Neural cell (in vitro differentiated cells): ENCODE results near the gene INHA. TPM values are rescaled to one million over a fixed set of nuclear protein-coding genes. Genes with fewer than 3 reads are reported as not detected.

Experiments used
- H2AFZ ChIP-seq: fragments of 200-600, 300-800 bp; sonication (generic), shearing (Covaris generic); 2 replicates; pipeline ENCODE4 v1.6.0; 2014; ENCODE audit warnings: low read depth, mild to moderate bottlenecking, antibody characterized with exemption, low read length, moderate library complexity
- H3F3A ChIP-seq: fragments of 200-600 bp; shearing (Covaris generic); 2 replicates; pipeline ENCODE4 v1.6.1; 2016; ENCODE audit warnings: mild to moderate bottlenecking, moderate library complexity, mixed read lengths, antibody characterized with exemption, low read length; ENCODE audit not compliant: insufficient read depth, poor library complexity, severe bottlenecking
- H3K27ac ChIP-seq: fragments of 200-600, 300-800 bp; sonication (generic), shearing (Covaris generic); 2 replicates; pipeline ENCODE4 v1.5.1; 2014; ENCODE audit warnings: mild to moderate bottlenecking, low read length, moderate library complexity
- H3K27me3 ChIP-seq: fragments of 300-800, 200-600 bp; sonication (generic), shearing (Covaris generic); 2 replicates; pipeline ENCODE4 v1.6.0; 2014; ENCODE audit warnings: mild to moderate bottlenecking, low read depth, low read length, moderate library complexity; ENCODE audit not compliant: insufficient read depth
- H3K36me3 ChIP-seq: fragments of 300-800, 200-600 bp; sonication (generic), shearing (Covaris generic); 2 replicates; pipeline ENCODE4 v1.5.1; 2014; ENCODE audit warnings: mild to moderate bottlenecking, antibody characterized with exemption, low read length, moderate library complexity; ENCODE audit not compliant: insufficient read depth
- H3K4me2 ChIP-seq: fragments of 300-800, 200-600 bp; sonication (generic), shearing (Covaris generic); 2 replicates; pipeline ENCODE4 v1.6.0; 2014; ENCODE audit warnings: mild to moderate bottlenecking, low read length
- H3K4me3 ChIP-seq: fragments of 300-800, 200-600 bp; sonication (generic), shearing (Covaris generic); 2 replicates; pipeline ENCODE4 v1.5.1; 2014; ENCODE audit warnings: mild to moderate bottlenecking, low read length, moderate library complexity
- H3K79me2 ChIP-seq: fragments of 200-600 bp; shearing (Covaris generic); replicated peaks from 2 replicates; pipeline ENCODE4 v1.6.0; 2014; ENCODE audit warnings: mild to moderate bottlenecking, low read length, moderate library complexity; ENCODE audit not compliant: insufficient read depth
- H3K9ac ChIP-seq: fragments of 300-800, 200-600 bp; sonication (generic), shearing (Covaris generic); 2 replicates; pipeline ENCODE4 v1.6.1; 2016; ENCODE audit warnings: mild to moderate bottlenecking, low read length, mixed read lengths
- H3K9me2 ChIP-seq: fragments of 200-600 bp; shearing (Covaris generic); 2 replicates; pipeline ENCODE4 v1.6.1; 2016; ENCODE audit warnings: mild to moderate bottlenecking, low read length, mixed read lengths; ENCODE audit not compliant: insufficient read depth
- H3K9me3 ChIP-seq: fragments of 200-600, 300-800 bp; sonication (generic), shearing (Covaris generic); 2 replicates; pipeline ENCODE4 v1.6.1; 2016; ENCODE audit warnings: mild to moderate bottlenecking, mixed run types, low read length, moderate library complexity, mixed read lengths
- H4K20me1 ChIP-seq: fragments of 200-600 bp; shearing (Covaris generic); 2 replicates; pipeline ENCODE4 v1.6.1; 2016; ENCODE audit warnings: mild to moderate bottlenecking, mixed run types; ENCODE audit not compliant: insufficient read depth
- CTCF ChIP-seq: fragments of 450-650 bp; IDR thresholded peaks from 2 replicates; pipeline ENCODE4 v1.5.1; 2014; ENCODE audit warnings: antibody characterized with exemption, mild to moderate bottlenecking, moderate library complexity; ENCODE audit not compliant: poor library complexity, severe bottlenecking
- EP300 ChIP-seq: fragments of 450-650 bp; conservative IDR thresholded peaks from 2 replicates; pipeline ENCODE4 v1.6.1; 2014; ENCODE audit warnings: antibody characterized with exemption, mild to moderate bottlenecking, moderate library complexity; ENCODE audit not compliant: poor library complexity, severe bottlenecking
- EZH2 ChIP-seq: fragments of 200-600, 300-800 bp; shearing (Covaris generic), sonication (generic); IDR thresholded peaks from 2 replicates; pipeline ENCODE4 v1.6.1; 2014; ENCODE audit warnings: antibody characterized with exemption, low read length, borderline replicate concordance, mild to moderate bottlenecking; ENCODE audit not compliant: insufficient read depth, poor library complexity, severe bottlenecking
- MXI1 ChIP-seq: fragments of 450-650 bp; conservative IDR thresholded peaks from 2 replicates; pipeline ENCODE4 v1.6.1; 2014; ENCODE audit warnings: antibody characterized with exemption, mild to moderate bottlenecking; ENCODE audit not compliant: poor library complexity, severe bottlenecking
- POLR2AphosphoS5 ChIP-seq: IDR thresholded peaks from 2 replicates; pipeline ENCODE4 v1.6.1; 2012
- RAD21 ChIP-seq: fragments of 450-650 bp; conservative IDR thresholded peaks from 2 replicates; pipeline ENCODE4 v1.6.1; 2014; ENCODE audit warnings: antibody characterized with exemption, mild to moderate bottlenecking, moderate library complexity
- REST ChIP-seq: IDR thresholded peaks from 2 replicates; pipeline ENCODE4 v1.6.1; 2012; ENCODE audit warnings: borderline replicate concordance
- SMC3 ChIP-seq: fragments of 450-650 bp; conservative IDR thresholded peaks from 2 replicates; pipeline ENCODE4 v1.6.1; 2014; ENCODE audit warnings: antibody characterized with exemption, mild to moderate bottlenecking, moderate library complexity; ENCODE audit not compliant: poor library complexity
- TAF1 ChIP-seq: IDR thresholded peaks from 2 replicates; pipeline ENCODE4 v1.6.1; 2012; ENCODE audit warnings: low read depth
- polyA plus RNA-seq: library from polyadenylated mRNA; depleted of rRNA; stranded (reverse); fragments of >200 nt; gene quantifications from 2 replicates; pipeline ENCODE4 v1.2.3, GENCODE V29; 2014

INHA gene
- polyA plus RNA-seq, 1 donor from 2014 or later = 2.7 TPM

GRCh38 chr2:219562049-219563020 is 9.8 kb upstream of the INHA start:
- no peak overlapping the region for H3K4me3 ChIP-seq
- no peaks in the 10 kb centered on the region for H3K36me3 ChIP-seq
- TF ChIP-seq SMC3 (no peak), MXI1 (no peak), CTCF (no peak), EP300 (no peak), TAF1 (no peak), EZH2 (no peak), POLR2AphosphoS5 (no peak), REST (no peak), RAD21 (no peak)
- no peak overlapping the region for H3K9ac ChIP-seq
- H4K20me1 ChIP-seq = no peaks in the 10 kb centered on the region
- no peaks in the 10 kb centered on the region for H3K9me2 ChIP-seq
- H3F3A ChIP-seq = no peaks in the 10 kb centered on the region
- H3K27me3 ChIP-seq = no peaks in the 10 kb centered on the region
- H3K79me2 ChIP-seq = no peaks in the 10 kb centered on the region
- no peak overlapping the region for H3K4me2 ChIP-seq
- no peaks in the 10 kb centered on the region for H3K9me3 ChIP-seq
- no peak overlapping the region for H3K27ac ChIP-seq
- no peak overlapping the region for H2AFZ ChIP-seq

GRCh38 chr2:219563271-219563928 is 8.7 kb upstream of the INHA start:
- TF ChIP-seq MXI1 (no peak), POLR2AphosphoS5 (no peak), CTCF (no peak), RAD21 (no peak), SMC3 (no peak), TAF1 (no peak), EZH2 (no peak), EP300 (no peak), REST (no peak)
- H3K4me2 ChIP-seq = no peak overlapping the region
- H3K27me3 ChIP-seq = no peaks in the 10 kb centered on the region
- H3K36me3 ChIP-seq = no peaks in the 10 kb centered on the region
- no peaks in the 10 kb centered on the region for H4K20me1 ChIP-seq
- no peaks in the 10 kb centered on the region for H3K79me2 ChIP-seq
- no peaks in the 10 kb centered on the region for H3F3A ChIP-seq
- H3K27ac ChIP-seq = no peak overlapping the region
- H3K9me3 ChIP-seq = no peaks in the 10 kb centered on the region
- H3K9ac ChIP-seq = no peak overlapping the region
- H3K9me2 ChIP-seq = no peaks in the 10 kb centered on the region
- no peak overlapping the region for H3K4me3 ChIP-seq
- H2AFZ ChIP-seq = no peak overlapping the region
